Measurements from ENCODE around the gene SEM1.
A peak's percentile ranks its signal among the peaks of the same experiment; 100 is the strongest.
"Not testable (repeated sequence)": the region's sequence is repeated elsewhere in the genome, so short reads cannot be mapped to it uniquely, and the experiment has no call there.

The SEM1 gene

GRCh38 chr7:96709381-96710228, at the start of gene SEM1:
Gene SEM1 (minus strand): TSS chr7:96709846. CDS start chr7:96709763, 83 bp downstream.
- peak; percentile 75 for DNase-seq

- DNase-seq = not testable (repeated sequence)
Observed at GRCh38 chr7:96757880-96758279, 48.2 kb upstream of the SEM1 start.

- DNase-seq = no peak
Observed at GRCh38 chr7:96747418-96747940, 37.8 kb upstream of the SEM1 start.

DNA sequence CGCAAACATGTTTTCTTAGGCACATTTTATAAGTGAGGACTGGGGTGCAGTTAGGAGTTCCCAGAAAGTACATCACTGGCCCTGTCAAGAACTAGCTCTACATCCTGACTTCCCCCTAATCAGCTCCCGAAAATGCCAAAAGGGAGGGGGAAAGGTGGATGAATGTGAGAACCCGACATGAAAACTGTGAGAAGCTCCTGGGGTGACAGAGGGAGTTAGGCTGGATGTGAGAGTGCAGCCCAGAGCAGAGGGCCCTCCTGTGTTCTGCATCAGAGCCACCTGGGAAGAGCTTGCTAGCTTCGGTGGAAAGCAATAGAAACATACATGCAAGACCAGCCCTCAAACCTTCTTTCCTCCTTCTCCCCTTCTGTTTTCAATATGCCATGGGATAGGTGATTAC, 30.5 kb upstream of the SEM1 start:
- no peak for DNase-seq

GRCh38 chr7:96739609-96740008, 30.0 kb upstream of the SEM1 start:
- DNase-seq = no peak

GRCh38 chr7:96739167-96739566, 29.5 kb upstream of the SEM1 start:
- no peak for DNase-seq

DNA sequence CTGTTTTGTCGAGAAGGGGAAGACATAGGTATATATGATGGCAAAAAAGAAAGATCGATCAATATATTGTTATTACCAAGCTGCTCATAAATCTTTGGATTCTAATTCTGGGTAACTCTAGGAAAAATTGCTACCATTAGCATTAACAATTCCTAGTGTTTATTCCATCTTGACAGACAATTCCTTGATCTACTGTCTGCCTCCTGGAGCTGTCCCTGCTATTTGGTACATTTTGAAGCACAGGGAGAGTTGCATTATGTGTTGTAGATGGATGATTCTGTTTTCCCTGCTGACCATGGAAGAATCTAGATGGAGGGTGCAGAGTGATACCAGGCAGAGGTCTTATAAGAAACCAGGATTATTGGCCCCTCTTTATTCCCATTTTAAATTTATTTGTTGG, 29.1 kb upstream of the SEM1 start:
- DNase-seq = no peak

DNA sequence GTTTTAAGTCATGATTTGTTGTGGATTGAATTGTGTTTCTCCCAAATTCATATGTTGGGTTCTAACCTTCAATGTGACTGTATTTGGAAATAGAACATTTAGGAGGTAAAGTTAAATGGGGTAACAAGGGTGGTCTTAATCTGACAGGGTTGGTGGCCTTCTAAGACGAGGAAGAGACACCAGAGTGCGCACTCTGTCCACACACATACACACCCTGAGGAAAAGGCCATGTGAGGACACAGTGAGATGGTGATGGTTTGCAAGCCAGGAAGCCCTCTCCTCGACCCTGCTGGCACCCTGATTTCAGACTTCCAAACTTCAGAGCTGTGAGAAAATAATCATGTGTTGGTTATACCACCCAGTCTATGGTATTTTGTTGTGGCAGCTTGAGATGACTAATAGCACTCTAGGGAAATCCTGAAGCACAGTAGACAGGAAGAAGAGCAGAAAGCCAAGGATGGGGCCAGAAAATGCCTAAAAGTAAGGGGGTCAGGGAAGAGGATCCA, 28.0 kb upstream of the SEM1 start:
- no peak for DNase-seq

- no peak for DNase-seq
Observed at GRCh38 chr7:96734343-96734742, 24.7 kb upstream of the SEM1 start.

DNA sequence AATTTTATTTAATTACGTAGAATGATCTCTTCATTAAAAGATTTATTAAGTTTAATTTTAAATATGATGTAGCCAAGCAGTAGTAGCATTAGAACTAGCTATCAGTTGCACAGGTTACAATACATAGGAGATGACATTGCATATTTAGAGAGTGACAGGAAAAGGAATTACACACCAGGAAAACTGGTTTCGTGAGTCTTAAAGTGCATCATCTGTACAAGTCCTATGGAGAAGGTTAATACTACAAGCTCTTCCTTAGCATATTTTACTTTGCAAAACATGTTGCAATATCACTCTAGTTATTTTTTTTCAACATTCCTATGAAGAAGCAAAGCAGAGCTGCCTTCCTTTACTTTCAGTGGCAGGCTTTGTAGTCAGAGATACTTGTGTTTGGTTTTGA, 20.2 kb upstream of the SEM1 start:
- DNase-seq = no peak

- DNase-seq = no peak
Observed at GRCh38 chr7:96728139-96728538, 18.5 kb upstream of the SEM1 start.

DNA sequence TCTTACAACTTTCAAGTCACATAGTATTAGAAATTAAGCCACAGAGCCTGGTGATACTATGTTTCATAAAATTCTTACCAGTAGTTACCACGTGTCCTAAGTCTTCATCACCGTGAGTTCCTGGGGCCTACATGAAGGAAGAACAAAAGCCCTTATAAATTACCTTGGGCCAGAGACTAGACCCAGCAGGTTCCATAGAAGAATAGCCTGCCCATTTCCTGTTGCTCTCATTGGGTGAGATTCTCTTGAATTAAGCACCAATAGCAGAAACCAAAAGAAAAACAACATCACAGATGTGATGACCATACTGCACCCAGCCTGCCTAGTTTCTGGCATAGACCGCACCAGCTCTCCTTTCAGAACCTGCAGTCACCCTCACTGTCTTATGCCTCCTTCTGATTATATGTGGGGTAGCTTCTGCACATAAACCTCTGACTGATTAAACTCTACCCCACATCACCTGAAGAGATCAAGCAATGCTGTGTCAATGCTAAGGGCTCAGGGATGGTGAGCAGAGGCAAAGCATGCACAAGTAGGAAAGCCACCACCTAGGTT, 18.0 kb upstream of the SEM1 start:
- no peak for DNase-seq

GRCh38 chr7:96723622-96724021, 14.0 kb upstream of the SEM1 start:
- no peak for DNase-seq

- not testable (repeated sequence) for DNase-seq
Observed at GRCh38 chr7:96722928-96723327, 13.3 kb upstream of the SEM1 start.

DNA sequence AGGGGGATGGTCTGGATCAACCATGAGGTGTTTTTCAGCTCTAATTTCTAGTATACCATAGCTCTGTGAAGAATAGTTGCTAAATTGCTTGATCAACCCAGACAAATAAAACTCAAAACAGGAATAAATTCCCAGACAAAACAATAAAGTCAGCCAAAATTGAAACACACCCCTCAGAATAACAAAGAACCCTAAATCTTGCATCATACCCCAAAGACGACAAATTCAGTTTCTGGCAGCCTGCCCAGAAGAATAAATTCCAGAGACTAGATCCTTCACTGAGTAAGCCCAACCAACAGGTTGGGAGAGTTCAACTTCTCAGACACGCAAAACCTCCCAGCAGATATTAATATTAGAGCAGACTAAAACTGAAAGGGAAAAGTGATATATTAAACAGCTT, 11.2 kb upstream of the SEM1 start:
- no peak for DNase-seq

GRCh38 chr7:96719164-96719563, 9.5 kb upstream of the SEM1 start:
- no peak for DNase-seq

DNA sequence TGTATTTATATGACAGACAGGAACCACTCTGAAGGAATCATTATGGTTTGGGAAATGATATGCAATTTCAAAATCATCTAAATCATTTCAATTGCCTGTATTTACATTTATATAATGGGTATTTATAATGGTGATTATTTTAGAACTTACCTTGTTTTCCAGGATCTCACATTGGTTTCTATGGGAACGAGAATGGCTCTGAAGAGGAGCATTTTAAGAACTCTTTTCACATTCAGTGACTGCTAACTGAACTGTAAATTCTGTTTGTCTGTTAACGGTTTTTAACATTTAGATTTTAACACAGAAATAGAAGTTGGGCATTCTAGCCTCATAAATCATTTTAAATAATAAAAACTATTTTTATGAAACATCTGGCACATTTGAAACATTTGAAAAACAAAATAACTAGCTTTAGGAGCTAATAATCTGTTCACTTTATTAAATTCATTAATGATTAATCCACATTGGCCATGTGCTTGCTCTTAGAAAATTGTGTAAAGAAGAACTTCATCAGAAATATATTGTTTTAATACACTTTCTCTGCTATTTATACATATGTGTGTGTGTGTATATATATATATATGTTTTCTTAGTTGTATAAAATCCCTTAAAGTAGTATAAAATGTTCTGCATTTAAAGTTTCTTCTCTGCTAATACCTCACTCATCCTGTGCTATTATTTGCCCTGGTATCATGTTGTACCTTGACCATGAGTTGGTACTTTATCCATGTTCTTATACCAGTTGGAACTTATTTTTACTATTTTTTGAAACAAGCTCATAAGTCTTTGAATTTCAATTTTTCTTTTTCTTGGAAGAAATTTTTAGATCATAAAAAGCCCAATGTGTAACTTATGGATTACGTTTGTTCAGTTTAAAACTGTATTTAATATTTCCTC, 8.7 kb upstream of the SEM1 start:
- no peak for DNase-seq

- DNase-seq = no peak
Observed at GRCh38 chr7:96713037-96713436, 3.4 kb upstream of the SEM1 start.

- no peak for DNase-seq
Observed at GRCh38 chr7:96710544-96710943, 898 bp upstream of the SEM1 start.

DNA sequence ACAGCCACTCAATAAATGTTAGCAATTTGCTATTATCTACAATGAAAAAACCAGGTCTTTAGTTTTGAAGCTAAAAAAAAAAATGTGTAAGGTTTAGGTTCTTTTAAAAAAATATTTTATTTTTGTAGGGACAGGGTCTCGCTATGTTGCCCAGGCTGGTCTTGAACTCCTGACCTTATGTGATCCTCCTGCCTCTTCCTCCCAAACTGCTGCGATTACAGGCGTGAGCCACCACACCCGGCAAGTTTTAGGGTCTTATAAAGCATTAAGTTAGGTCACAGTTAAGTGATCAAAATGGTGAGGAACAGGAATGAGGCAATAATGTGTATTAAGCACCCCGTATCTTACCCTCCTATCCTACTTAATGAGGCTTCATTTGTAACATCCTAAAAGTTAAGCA, 774 bp downstream of the SEM1 start:
- DNase-seq = no peak

DNA sequence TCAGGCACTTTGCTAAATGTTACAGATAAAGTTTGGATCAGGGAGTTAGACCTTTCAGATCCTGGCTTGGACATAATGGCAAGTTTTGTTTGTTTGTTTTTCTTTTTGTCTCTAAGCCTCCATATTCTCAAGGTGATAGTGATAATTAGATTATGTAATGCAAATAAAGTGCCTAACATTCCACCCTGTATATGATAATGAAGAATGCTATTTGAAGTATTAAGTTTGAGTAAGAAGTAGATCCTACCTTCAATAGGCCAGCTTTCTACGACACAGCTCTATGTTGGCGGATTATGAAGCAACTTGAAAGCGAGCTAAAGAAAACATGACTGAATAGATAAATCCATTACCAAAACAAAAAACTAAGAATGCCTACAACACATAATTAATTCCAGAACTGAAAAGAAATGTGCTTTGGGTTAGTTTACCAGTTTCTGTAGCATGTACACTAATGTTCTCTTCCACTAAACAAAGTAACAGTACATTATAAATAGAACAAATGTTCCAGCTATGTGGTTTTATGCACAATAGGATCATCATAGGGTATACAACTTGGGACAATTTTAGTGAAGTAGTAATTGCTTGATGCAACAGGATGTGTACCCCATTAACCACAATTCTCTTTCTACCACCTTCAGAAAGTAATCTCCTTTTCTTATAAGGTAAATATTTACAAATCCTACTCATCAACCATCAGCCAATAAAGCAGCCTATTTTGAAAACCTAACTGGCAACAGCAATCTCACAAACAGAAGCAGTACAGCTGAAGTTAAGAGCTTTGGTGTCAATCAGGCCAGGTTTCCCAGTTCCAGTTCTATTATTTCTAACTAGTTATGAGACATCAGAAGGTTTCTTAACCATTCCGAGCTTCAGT, 1.5 kb downstream of the SEM1 start:
- no peak for DNase-seq

GRCh38 chr7:96701258-96701657, 8.4 kb downstream of the SEM1 start:
- DNase-seq = no peak
